ENCODE data around the gene FAM221B.

DNA sequence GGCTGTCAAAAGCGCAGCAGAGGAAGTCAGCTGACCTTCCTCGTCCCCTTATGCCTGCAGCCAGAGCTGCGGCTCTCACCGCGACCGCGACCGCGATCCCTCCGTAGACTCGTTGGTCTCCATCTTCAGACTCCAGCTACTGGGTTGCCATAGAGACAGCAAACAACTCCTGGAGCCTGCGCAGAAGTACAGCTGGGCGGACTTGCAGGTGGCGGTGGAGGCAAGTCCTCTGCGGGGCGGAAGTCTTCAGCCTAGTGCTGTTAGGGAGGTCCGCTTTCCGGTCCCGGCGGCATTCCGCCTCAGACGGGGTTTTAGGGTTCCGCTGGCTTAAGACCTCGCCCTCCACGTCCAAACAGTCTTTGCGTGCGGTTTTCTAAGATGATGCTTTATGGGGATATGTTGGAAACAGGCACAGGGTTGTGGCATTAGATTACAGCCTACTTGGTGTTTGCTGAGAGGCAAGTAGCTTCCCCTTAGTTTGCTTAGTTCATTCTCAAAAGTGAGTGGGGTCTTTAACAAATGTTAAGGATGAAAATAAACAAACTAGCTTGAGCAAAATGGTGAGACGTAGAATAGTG lies 16.4 kb downstream of the FAM221B start, which contains the start of gene SPAG8:
- no peak for TF ChIP-seq EZH2 (IDR thresholded peaks at IDR 0.05; ENCODE audit: borderline replicate concordance, insufficient read depth, low read depth, low read length, poor library complexity, severe bottlenecking)
- TF ChIP-seq, protein P1, sequence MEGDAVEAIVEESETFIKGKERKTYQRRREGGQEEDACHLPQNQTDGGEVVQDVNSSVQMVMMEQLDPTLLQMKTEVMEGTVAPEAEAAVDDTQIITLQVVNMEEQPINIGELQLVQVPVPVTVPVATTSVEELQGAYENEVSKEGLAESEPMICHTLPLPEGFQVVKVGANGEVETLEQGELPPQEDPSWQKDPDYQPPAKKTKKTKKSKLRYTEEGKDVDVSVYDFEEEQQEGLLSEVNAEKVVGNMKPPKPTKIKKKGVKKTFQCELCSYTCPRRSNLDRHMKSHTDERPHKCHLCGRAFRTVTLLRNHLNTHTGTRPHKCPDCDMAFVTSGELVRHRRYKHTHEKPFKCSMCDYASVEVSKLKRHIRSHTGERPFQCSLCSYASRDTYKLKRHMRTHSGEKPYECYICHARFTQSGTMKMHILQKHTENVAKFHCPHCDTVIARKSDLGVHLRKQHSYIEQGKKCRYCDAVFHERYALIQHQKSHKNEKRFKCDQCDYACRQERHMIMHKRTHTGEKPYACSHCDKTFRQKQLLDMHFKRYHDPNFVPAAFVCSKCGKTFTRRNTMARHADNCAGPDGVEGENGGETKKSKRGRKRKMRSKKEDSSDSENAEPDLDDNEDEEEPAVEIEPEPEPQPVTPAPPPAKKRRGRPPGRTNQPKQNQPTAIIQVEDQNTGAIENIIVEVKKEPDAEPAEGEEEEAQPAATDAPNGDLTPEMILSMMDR (IDR thresholded peaks at IDR 0.05), result no peak

Measured in B cell (primary cell).